Activated CD4-positive, alpha-beta memory T cell treated with anti-CD3 and anti-CD28 coated beads, Interleukin-2, amount 10 ng/mL, durations not matched to agents 7 days and 5 days (primary cell): ENCODE data around the gene PID1. TPM values are rescaled to one million over a fixed set of nuclear protein-coding genes. Genes with fewer than 3 reads are reported as not detected.

ENCODE experiments used
- CTCF ChIA-PET: fragments of 350-600 bp; sonication (Branson Sonifier 250); formaldehyde crosslinking; loops from one replicate; lab custom pipeline; 2021; ENCODE audit warnings: antibody characterized with exemption, inconsistent platforms; lab: Charles Lee
- POLR2A ChIA-PET: fragments of 350-600 bp; sonication (Branson Sonifier 250); formaldehyde crosslinking; loops from one replicate; lab custom pipeline; 2021; ENCODE audit warnings: antibody characterized with exemption; lab: Charles Lee
- DNase-seq: peaks from one replicate; pipeline ENCODE4 v3.0.0-alpha.2; 2020
- H3K27ac Mint-ChIP-seq: one replicate; pipeline ENCODE4 v1.8.0; 2021; ENCODE audit warnings: mild to moderate bottlenecking, mixed read lengths
- H3K27me3 Mint-ChIP-seq: one replicate; pipeline ENCODE4 v1.8.0; 2021; ENCODE audit warnings: mixed read lengths
- H3K36me3 Mint-ChIP-seq: one replicate; pipeline ENCODE4 v1.8.0; 2021; ENCODE audit warnings: low read depth, mixed read lengths
- H3K4me1 Mint-ChIP-seq: one replicate; pipeline ENCODE4 v1.8.0; 2021; ENCODE audit warnings: mixed read lengths
- H3K4me3 Mint-ChIP-seq: one replicate; pipeline ENCODE4 v1.8.0; 2021; ENCODE audit warnings: mild to moderate bottlenecking, mixed read lengths
- H3K9me3 Mint-ChIP-seq: one replicate; pipeline ENCODE4 v1.8.0; 2021; ENCODE audit warnings: mixed read lengths
- total RNA-seq, 2 experiments: library from RNA; stranded (reverse); gene quantifications; one replicate each; pipeline ENCODE4 v1.2.3, GENCODE V29; 2021

Gene PID1
- total RNA-seq, 2 experiments from 2014 or later = not detected

DNA sequence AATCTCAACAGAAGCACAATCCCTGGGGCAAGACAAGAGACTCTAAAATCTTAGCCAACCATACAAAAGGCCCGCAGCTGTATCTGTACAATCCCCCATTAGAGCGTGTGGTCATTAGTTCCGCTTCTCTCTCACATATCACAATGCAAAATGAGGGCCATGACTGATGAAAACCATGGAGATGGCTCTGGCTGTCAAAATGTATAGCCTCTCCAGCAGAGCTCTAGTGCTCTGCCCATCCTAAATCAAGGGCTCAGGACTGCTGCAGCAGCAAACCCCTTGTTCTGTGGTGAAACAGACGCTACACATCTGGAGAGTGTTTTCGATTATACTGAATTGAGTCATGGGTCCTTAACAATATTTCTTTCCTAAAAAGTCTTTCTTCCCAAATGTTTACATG, 221.0 kb downstream of the PID1 start:
- ChIA-PET POLR2A (no interaction called here), CTCF (no interaction called here)
- Mint-ChIP-seq H3K9me3 (peaks cover 3% of the 10 kb centered on the region), H3K4me1 (no peaks in the 10 kb centered on the region), H3K4me3 (no peak overlapping the region), H3K27ac (no peak overlapping the region), H3K27me3 (no peaks in the 10 kb centered on the region), H3K36me3 (no peaks in the 10 kb centered on the region)
- no peak for DNase-seq

DNA sequence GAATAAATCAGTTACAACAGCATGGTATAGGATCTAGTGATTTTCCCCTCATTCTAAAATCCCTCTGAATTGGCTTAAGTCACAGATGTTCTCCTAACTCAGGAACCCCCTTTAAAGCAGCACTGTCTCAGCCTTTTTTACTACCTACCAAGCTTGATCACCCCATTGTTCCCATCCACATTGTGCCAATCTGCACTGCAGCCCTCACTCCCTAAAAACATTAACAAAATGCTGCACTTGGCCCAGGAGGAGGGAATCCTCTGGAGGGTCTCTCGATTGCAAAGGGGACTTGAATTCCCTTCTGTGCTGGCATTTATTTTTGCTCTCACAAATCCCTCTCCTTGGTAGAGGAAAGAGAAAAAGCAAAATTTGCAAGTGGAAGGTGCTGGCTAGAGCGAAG, 223.0 kb downstream of the PID1 start:
- POLR2A ChIA-PET = no interaction called here
- CTCF ChIA-PET = no interaction called here
- Mint-ChIP-seq H3K9me3 (peaks cover 4% of the 10 kb centered on the region), H3K27ac (no peak overlapping the region), H3K27me3 (no peaks in the 10 kb centered on the region), H3K36me3 (no peaks in the 10 kb centered on the region), H3K4me3 (no peak overlapping the region), H3K4me1 (no peaks in the 10 kb centered on the region)
- DNase-seq = no peak

DNA sequence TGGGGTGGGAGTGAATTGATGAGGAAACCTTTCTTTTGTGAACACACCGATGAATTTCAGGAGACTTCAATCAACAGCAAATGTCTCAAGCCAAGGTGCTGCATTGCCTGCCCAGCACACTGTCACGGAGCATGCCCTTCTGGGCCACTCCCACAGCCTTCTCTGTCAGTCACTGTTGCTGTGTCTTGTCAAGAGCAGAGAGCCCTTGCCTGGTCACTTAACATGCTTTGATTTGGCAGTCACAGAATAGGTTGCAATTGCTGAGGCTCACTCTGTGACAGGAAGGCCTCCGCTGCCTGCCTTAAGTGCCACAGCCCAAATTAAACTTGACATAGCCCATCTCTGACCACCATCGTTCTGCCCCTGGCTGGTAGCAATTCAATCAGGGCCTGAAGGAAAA, 225.4 kb downstream of the PID1 start:
- Mint-ChIP-seq H3K27me3 (no peaks in the 10 kb centered on the region), H3K9me3 (peaks cover 4% of the 10 kb centered on the region), H3K4me3 (no peak overlapping the region), H3K36me3 (no peaks in the 10 kb centered on the region), H3K4me1 (no peaks in the 10 kb centered on the region), H3K27ac (no peak overlapping the region)
- ChIA-PET CTCF (no interaction called here), POLR2A (no interaction called here)
- no peak for DNase-seq

DNA sequence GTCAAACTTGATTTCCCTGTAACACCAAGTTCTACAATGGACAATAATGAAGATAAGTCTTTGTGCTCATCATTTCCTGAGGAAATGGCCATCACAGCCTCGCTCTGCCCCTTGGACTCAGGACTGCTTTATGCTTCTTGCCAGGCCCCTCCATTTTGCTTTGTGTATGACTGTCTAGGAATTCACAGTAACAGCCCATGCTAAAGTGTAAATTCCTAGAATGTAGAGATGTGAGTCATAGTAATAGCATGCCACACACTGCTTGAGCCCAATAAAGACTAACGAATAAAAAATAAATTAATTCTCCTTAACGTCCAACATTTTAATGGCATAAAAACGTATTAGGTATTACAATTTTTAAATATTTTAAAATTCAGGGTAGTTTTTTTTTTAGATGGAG, 226.5 kb downstream of the PID1 start:
- Mint-ChIP-seq H3K9me3 (peaks cover 4% of the 10 kb centered on the region), H3K4me3 (no peak overlapping the region), H3K27me3 (no peaks in the 10 kb centered on the region), H3K27ac (no peak overlapping the region), H3K36me3 (no peaks in the 10 kb centered on the region), H3K4me1 (no peaks in the 10 kb centered on the region)
- ChIA-PET POLR2A (no interaction called here), CTCF (no interaction called here)
- DNase-seq = no peak

DNA sequence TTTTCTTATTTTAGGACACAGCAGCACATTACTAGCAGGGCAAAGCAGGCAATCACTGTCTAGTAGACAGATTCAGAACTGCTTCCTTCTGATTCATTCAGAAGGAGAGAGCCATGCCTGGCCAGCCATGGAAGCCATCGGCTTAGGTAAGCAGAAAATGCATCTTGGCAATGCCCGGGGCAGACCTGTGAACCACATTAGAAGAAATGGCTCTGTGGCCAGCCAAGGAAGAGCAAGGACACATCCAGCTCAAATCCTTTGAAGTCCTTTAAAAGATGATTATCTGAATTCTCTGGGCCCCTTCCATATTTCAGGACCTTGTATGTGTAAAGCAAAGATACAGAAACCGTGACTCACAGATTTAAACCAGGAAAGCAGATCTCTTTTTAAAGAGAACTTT, 227.4 kb downstream of the PID1 start:
- DNase-seq = no peak
- ChIA-PET CTCF (no interaction called here), POLR2A (no interaction called here)
- H3K27ac Mint-ChIP-seq = no peak overlapping the region
- no peaks in the 10 kb centered on the region for H3K27me3 Mint-ChIP-seq
- H3K9me3 Mint-ChIP-seq = peaks cover 4% of the 10 kb centered on the region
- H3K4me1 Mint-ChIP-seq = no peaks in the 10 kb centered on the region
- H3K36me3 Mint-ChIP-seq = no peaks in the 10 kb centered on the region
- H3K4me3 Mint-ChIP-seq = no peak overlapping the region

DNA sequence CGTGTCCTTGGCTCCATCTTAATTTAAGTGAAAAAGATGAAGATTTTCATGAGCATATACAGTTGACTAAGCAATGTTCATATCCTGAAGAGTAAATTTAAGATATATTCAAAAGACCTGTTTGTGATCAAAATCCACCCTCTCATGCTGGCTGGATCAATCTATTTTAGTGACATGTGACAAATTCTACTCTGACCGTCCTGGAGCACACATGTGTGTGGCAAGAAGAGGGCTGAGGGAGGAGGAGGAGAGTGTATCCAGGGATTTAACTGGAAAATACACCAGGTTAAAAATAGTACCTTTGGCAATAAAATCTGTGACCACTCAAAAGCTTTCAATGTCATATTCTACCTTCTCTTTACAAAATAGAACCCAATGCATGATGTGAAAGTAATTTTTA, 228.7 kb downstream of the PID1 start:
- CTCF ChIA-PET = no interaction called here
- POLR2A ChIA-PET = no interaction called here
- no peaks in the 10 kb centered on the region for H3K4me1 Mint-ChIP-seq
- no peak for DNase-seq
- no peaks in the 10 kb centered on the region for H3K27me3 Mint-ChIP-seq
- peaks cover 4% of the 10 kb centered on the region for H3K9me3 Mint-ChIP-seq
- no peak overlapping the region for H3K27ac Mint-ChIP-seq
- H3K4me3 Mint-ChIP-seq = no peak overlapping the region
- no peaks in the 10 kb centered on the region for H3K36me3 Mint-ChIP-seq

DNA sequence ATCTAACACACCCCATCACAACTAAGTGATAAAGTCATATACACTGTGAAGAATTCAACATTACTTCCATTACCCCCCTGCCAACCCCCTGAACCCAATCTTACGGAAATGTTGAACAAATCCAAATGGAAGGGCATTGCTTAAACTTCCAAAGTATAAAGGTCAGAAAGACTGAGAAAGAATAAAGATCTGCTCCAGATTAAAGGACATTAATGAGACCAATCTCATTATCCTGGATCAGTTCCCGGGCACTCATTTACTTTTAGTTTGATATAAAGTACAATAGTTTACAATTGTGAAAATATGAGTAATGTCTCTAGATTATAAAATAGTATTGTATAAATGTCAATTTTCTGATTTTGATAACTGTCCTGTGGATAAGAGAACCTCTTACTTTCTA, 229.4 kb downstream of the PID1 start:
- ChIA-PET CTCF (no interaction called here), POLR2A (no interaction called here)
- DNase-seq = no peak
- no peak overlapping the region for H3K4me3 Mint-ChIP-seq
- H3K9me3 Mint-ChIP-seq = peaks cover 4% of the 10 kb centered on the region
- H3K4me1 Mint-ChIP-seq = no peaks in the 10 kb centered on the region
- H3K27ac Mint-ChIP-seq = no peak overlapping the region
- no peaks in the 10 kb centered on the region for H3K27me3 Mint-ChIP-seq
- H3K36me3 Mint-ChIP-seq = no peaks in the 10 kb centered on the region

DNA sequence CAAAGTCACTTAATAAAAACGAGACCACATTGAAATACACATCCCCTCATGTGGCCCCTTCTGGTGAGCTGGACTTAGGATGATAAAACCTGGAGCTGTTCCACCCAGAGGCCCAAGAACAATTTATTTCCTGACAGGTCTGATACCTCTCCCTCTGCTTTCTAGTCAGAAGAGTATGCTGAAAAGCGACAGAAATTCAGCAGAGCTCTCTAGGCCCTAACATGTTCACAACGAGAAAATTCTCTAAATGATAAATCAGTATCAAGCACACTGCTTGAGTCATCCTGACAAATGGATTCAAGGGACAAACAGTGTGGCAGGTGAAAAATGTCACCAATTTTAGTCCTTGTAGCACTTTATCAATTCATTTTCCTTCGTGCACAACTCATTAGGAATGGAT, 233.5 kb downstream of the PID1 start:
- no peak overlapping the region for H3K4me3 Mint-ChIP-seq
- no peak overlapping the region for H3K27ac Mint-ChIP-seq
- POLR2A ChIA-PET = no interaction called here
- no peaks in the 10 kb centered on the region for H3K27me3 Mint-ChIP-seq
- CTCF ChIA-PET = no interaction called here
- DNase-seq = no peak
- H3K4me1 Mint-ChIP-seq = no peaks in the 10 kb centered on the region
- no peaks in the 10 kb centered on the region for H3K36me3 Mint-ChIP-seq
- no peaks in the 10 kb centered on the region for H3K9me3 Mint-ChIP-seq

DNA sequence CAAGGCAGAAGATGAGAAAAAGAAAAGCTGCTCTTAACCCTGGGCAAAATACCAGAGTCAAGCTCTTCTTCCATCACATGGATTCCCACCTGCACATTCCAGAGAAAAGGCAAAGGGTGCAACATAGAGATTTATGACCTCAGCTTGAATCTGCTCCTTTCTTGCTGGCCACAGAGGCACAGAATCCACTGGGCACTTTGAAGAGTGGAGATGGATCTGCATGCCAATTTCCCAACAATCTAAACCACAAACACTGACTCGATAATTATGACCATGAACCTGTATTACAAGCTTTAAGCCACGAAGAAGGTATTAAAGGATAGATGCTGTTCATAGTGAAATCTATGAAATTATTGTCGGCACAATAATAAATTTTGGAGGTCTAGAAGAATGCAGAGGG, 237.3 kb downstream of the PID1 start:
- no peak for DNase-seq
- H3K4me3 Mint-ChIP-seq = no peak overlapping the region
- H3K36me3 Mint-ChIP-seq = no peaks in the 10 kb centered on the region
- ChIA-PET CTCF (no interaction called here), POLR2A (no interaction called here)
- H3K4me1 Mint-ChIP-seq = no peaks in the 10 kb centered on the region
- no peaks in the 10 kb centered on the region for H3K27me3 Mint-ChIP-seq
- H3K27ac Mint-ChIP-seq = no peak overlapping the region
- H3K9me3 Mint-ChIP-seq = peaks cover 3% of the 10 kb centered on the region

DNA sequence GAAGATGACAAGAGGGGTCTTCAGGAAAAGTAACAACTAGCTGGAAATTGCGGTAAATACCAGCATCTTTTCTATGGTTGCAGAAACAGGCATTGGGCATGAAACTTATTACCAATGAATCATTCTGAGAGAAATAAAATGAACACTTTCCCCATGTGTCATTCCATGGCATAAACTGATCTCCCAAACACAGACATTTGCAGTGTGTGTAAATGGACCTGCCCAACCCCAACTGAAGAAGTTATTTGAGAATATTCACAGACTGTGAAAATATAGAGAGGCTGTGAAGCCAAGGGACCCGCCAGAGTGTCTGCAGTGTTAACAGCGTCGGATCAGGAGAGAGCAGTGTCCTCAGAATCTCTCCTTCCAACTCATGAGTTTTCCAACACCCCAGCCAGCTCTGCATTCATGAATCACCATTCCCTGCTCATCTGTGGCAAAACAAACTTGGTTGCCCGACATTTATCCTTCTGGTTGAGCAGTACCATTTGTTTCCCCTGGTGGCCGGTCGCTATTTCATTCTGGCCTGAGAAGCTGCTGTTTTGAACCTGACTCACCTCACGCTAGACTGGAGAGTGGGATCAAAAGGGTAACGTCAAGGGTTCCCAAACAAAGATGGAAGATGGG, 238.4 kb downstream of the PID1 start:
- Mint-ChIP-seq H3K27ac (no peak overlapping the region), H3K27me3 (no peaks in the 10 kb centered on the region), H3K36me3 (no peaks in the 10 kb centered on the region), H3K4me3 (no peak overlapping the region), H3K9me3 (peaks cover 6% of the 10 kb centered on the region), H3K4me1 (no peaks in the 10 kb centered on the region)
- no peak for DNase-seq
- POLR2A ChIA-PET = no interaction called here
- CTCF ChIA-PET = no interaction called here

DNA sequence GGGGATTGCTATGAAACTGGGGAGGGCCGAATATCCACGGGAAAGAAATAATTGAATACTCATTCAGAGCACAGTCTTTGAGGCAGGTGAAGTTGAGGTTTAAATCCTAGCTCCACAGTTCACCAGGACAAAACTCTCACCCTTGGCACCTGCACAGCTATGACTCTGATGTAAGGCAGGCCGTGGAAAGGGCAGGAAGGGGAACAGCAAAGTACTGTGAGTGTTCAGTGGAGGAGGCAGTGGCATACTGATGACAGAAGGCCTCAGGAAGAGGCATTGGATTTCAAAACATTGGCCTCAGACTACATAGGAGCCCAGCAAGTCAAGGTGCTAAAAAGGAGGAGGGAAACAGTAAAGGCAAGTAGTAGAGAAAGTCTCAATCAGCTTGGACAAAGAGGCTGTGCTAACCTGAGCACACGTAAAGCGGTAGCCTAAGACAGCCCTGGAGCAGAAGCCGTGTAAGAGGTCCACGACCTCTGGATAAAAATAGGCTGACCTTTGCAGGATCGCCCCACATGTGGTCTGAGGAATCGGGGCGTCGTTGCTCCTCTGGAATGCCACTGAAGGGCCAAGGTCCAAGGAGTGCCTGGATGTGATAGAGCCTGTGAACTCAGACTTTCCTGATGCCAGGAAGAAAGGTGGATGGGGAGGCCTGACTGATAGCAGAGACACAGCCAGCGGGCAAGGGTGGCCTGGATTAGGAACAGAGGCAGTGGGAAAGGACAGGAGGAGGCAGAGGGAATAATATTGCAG, 243.6 kb downstream of the PID1 start:
- H3K27me3 Mint-ChIP-seq = no peaks in the 10 kb centered on the region
- CTCF ChIA-PET = no interaction called here
- no peak for DNase-seq
- POLR2A ChIA-PET = no interaction called here
- peaks cover 16% of the 10 kb centered on the region for H3K9me3 Mint-ChIP-seq
- no peaks in the 10 kb centered on the region for H3K36me3 Mint-ChIP-seq
- no peak overlapping the region for H3K27ac Mint-ChIP-seq
- no peak overlapping the region for H3K4me3 Mint-ChIP-seq
- H3K4me1 Mint-ChIP-seq = no peaks in the 10 kb centered on the region

DNA sequence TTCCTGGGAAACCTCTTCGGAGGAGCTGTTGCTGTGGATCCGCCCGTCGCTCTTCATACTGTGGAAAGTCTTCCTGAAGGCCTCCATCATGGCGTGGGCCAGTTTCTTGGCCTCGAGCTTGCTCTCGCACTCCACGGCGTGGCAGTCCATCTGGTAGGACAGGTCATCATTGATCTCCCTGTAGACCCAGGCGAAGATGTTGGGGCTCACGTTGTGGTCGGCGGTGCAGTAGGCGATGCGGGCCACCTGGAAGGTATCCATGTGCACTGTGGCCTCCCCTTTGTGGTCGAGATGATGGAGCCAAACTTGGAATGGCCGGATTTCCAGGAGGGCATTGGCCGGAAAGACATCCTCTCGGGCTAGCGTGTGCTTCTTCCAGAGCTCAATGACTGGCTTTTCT, 245.4 kb downstream of the PID1 start:
- ChIA-PET CTCF (no interaction called here), POLR2A (no interaction called here)
- H3K36me3 Mint-ChIP-seq = no peaks in the 10 kb centered on the region
- no peaks in the 10 kb centered on the region for H3K27me3 Mint-ChIP-seq
- no peak for DNase-seq
- H3K27ac Mint-ChIP-seq = no peak overlapping the region
- no peak overlapping the region for H3K4me3 Mint-ChIP-seq
- H3K9me3 Mint-ChIP-seq = peaks cover 13% of the 10 kb centered on the region
- H3K4me1 Mint-ChIP-seq = no peaks in the 10 kb centered on the region

DNA sequence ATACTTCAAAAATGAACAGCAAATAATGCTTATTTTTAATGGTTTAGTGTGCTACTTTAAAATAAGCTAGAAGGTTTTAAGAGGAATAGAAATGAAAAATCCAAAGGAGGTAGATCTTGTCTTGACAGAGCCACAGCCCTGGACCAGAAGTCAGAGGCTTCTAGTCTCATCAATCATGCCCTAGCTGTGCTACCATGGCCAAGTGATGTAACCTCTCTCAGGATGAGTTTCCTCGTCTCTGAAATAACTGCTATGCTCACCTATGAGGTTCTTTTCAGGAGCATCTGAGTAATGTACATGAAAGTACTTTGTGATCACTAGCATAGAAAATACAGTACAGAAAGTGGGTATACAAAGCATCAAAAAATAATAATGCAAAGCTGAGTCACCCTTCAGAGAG, 248.4 kb downstream of the PID1 start:
- no peak for DNase-seq
- peaks cover 9% of the 10 kb centered on the region for H3K9me3 Mint-ChIP-seq
- H3K36me3 Mint-ChIP-seq = no peaks in the 10 kb centered on the region
- no peak overlapping the region for H3K4me3 Mint-ChIP-seq
- ChIA-PET POLR2A (no interaction called here), CTCF (no interaction called here)
- H3K27ac Mint-ChIP-seq = no peak overlapping the region
- no peaks in the 10 kb centered on the region for H3K27me3 Mint-ChIP-seq
- H3K4me1 Mint-ChIP-seq = no peaks in the 10 kb centered on the region

DNA sequence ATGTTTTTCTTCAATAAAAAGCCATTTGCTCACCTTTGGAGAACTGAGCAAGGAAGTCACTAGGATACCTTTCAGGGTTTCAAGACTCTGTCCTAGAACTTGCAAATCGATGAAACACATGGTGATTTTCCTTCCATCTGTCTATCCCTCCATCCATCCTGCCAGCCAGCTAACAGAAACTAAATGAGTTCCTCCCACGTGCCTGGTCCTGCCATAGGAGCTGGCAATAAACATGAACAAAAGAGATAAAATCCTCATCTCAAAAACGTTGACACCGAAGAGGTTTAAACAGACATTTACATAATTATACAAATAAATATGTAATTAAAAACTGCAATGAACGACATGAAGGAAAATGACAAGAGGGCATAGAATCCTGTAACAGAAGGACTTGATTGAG, 249.0 kb downstream of the PID1 start:
- no peaks in the 10 kb centered on the region for H3K27me3 Mint-ChIP-seq
- H3K9me3 Mint-ChIP-seq = peaks cover 3% of the 10 kb centered on the region
- H3K4me1 Mint-ChIP-seq = no peaks in the 10 kb centered on the region
- no peak overlapping the region for H3K4me3 Mint-ChIP-seq
- CTCF ChIA-PET = no interaction called here
- POLR2A ChIA-PET = no interaction called here
- H3K27ac Mint-ChIP-seq = no peak overlapping the region
- no peak for DNase-seq
- H3K36me3 Mint-ChIP-seq = no peaks in the 10 kb centered on the region
